NCI-H2081 (cell line): ENCODE measurements around the gene CATSPERD.

Experiments used
- DNase-seq, 2 experiments: peaks; one replicate each; lab custom pipeline; 2025; lab: John Stamatoyannopoulos, UW

CATSPERD gene

GRCh38 chr19:5806133-5806489, 85.7 kb downstream of the CATSPERD start:
- no peak for DNase-seq

DNA sequence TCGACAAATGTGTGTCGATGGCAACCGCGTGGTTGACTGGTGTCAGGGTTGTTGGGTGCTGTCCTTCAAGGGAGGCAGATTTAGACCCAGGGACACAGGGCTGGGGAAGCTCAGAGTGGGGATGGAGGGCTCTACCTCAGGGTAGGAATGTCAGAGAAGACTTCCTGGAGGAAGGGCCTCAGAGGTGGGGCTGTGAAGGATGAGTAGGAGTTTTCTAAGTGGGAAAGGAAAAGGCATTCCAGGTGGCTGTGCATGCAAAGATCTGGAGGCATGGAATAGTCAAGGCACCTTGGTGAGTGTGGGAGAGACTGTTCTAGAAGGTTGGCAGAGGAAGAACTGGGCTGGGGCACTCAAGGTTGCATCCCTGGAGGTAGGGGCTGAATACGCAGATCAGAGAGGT, 86.5 kb downstream of the CATSPERD start:
- no peak for DNase-seq

DNA sequence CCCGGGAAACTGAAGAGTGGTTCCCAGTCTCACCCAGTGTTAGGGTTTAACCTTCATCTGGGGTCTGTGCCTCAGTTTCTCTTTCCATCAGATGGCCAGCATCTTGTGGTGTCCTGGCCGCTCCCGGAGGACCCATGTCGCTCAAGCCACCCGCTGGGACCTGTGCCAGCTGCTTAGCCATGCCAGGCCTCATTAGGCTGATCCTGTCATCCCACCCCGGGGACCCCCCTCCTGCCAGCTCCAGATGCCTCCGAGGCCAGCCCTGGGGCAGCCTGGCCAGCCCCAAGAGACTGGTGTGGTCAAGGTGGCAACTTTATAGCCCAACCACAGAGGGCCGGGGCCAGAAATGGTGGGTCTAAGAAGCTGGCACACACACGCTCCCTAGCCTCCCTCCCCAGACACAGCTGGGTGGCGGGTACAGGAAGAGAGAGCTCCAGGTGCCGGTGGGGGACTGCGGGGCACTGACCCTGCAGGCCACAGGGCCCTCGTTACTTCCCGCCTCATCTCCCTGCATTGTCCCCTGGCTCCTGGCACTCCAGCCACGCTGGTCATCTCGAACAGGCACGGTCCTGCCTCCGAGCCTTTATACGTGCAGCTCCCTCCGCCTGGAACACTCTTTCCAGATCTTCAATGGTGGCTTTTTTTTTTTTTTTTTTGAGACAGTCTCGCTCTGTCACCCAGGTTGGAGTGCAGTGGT, 87.8 kb downstream of the CATSPERD start:
- no peak for DNase-seq

GRCh38 chr19:5809053-5809452, 88.6 kb downstream of the CATSPERD start:
- no peak for DNase-seq

GRCh38 chr19:5809469-5809868, 89.0 kb downstream of the CATSPERD start:
- no peak for DNase-seq

DNA sequence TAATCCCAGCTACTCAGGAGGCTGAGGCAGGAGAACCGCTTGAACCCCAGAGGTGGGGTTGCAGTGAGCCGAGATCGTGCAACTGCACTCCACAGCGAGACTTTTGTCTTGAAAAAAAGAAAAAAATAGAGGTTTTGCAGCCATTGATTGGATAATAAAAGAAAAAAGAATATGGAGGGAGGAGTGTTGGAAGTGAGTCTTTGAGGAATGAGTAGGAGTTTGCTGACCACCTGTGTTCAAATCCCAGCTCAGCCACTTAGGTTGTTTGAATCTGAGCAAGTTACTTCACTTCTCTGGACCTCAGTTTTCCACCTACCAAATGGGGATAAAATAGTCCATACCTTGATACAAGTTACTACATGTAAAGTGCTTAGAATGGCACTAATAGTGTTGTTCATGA, 90.7 kb downstream of the CATSPERD start:
- DNase-seq: no peak

- no peak for DNase-seq
These were observed 93.8 kb downstream of the CATSPERD start for GRCh38 chr19:5814123-5814851.

DNA sequence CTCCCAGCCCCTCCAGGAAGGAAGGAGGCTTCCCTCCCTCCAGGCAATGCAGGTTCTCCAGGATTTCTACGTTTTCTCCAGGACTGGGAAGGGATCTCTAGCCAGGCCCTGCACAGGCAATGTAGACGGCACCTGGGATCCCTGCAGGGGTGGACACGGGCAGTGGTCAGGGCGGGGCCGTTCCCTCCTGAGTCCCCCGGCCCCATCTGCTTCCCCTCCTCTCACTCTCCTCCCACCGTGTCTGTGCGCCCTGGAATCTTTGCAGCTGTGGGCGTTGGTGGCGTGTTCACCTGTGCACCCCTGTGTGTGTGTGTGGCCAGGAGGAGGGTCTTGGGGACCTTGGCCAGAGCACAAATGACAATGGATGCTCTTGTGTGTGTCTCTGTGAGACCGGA, 94.4 kb downstream of the CATSPERD start:
- DNase-seq: no peak

DNA sequence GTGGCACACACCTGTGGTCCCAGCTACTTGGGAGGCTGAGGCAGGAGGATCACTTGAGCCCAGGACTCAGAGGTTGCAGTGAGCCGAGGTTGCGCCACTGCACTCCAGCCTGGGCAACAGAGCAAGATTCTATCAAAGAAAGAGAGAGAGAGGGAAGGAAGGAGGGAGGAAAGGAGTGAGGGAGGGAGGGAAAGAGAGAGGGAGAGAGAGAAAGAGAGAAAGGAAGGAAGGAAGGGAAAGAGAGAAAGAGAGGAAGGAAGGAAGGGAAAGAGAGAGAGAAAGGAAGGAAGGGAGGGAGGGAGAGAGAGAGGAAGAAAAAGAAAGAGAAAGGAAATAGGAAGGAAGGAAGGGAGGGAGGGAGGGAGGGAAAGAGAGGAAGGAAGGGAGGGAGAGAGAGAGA, 96.8 kb downstream of the CATSPERD start:
- no peak for DNase-seq

DNA sequence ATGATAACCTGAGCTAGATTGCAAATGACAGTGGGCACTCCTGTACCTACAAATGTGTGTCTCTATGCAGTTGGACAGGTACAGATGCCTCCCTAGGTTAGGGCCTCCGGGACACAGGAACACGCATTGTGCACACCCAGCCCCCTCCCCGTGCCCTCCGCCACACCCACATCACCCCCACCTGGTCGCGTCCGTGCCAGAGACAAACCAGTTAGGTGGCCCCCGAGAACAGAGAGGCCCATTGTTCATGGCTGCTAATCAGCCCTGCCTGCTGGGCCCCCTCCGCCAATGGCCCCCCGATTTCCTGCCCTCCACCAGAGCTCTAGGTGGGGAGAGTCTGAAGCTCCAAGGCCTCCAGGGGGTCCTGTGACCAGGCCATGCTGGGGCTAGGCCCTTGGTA, 98.2 kb downstream of the CATSPERD start:
- no peak for DNase-seq

GRCh38 chr19:5820785-5821184, 100.3 kb downstream of the CATSPERD start:
- no peak for DNase-seq

GRCh38 chr19:5821521-5822180, 101.2 kb downstream of the CATSPERD start:
- DNase-seq: no peak

GRCh38 chr19:5822181-5822844, 101.9 kb downstream of the CATSPERD start:
- peak in 1 of 2 experiments; percentile 24 for DNase-seq

GRCh38 chr19:5823579-5824281, 103.3 kb downstream of the CATSPERD start:
- DNase-seq: no peak

- DNase-seq: no peak
These were observed 104.3 kb downstream of the CATSPERD start for GRCh38 chr19:5824751-5825150.

DNA sequence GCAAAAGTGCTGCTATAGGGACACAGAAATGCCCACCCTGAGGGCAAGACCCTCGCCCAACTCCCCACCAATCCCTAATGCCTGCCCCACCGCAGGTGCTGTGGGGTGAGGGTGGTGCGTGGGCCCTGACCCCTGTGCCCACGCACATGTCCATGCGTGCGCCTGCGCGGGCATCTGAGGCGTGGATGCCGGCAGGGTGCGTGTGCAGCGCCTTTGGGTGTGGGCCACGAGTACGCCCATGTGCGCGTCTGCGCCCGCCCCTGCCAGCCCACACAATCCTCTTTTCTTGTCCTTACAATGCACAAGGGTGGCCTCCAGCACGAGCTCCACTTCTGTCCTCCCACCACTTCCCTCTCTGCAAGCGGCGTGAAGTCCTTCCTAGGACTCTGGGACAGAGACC, 104.7 kb downstream of the CATSPERD start:
- DNase-seq: no peak

DNA sequence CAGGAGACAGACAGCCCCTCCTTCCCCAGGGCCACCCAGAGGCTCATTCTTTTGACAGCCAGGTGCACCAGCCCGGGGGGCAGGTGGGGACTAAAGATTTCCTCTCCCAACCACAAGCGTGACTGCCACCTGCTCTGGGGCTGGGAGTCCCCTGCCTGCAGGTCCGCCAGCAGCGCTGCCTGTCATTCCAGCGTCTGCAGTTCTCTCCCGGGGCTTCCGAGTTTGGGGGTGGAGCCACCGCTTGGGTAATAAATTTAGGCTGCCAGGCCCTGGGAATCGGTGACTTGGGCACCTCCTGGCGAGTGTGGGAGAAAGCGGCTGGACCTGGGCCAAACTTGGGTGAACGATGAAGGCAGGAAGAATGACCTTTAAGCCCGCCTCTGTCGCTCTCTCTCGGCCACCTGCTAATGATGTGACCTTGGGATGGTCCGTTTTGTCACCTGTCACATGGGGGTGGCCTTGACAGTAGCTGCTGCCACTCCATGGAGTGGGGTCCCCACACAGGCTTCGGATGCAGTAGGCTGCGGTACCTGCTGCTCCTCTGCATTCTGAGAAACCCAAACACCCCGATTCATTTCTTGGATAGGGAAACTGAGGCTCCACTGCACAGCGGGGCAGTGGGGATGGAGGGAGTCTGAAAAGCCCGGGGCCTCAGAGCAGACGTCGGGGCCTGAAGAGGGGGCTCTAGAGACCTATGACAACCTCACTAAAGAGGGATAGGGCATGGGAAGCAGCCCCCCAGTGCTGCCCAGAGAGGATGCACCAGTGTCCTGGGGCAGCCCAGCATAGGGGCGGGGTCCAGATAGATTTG, 106.3 kb downstream of the CATSPERD start:
- DNase-seq: peak; percentile 83 to 94

GRCh38 chr19:5827342-5827890, 107.0 kb downstream of the CATSPERD start:
- no peak for DNase-seq

DNA sequence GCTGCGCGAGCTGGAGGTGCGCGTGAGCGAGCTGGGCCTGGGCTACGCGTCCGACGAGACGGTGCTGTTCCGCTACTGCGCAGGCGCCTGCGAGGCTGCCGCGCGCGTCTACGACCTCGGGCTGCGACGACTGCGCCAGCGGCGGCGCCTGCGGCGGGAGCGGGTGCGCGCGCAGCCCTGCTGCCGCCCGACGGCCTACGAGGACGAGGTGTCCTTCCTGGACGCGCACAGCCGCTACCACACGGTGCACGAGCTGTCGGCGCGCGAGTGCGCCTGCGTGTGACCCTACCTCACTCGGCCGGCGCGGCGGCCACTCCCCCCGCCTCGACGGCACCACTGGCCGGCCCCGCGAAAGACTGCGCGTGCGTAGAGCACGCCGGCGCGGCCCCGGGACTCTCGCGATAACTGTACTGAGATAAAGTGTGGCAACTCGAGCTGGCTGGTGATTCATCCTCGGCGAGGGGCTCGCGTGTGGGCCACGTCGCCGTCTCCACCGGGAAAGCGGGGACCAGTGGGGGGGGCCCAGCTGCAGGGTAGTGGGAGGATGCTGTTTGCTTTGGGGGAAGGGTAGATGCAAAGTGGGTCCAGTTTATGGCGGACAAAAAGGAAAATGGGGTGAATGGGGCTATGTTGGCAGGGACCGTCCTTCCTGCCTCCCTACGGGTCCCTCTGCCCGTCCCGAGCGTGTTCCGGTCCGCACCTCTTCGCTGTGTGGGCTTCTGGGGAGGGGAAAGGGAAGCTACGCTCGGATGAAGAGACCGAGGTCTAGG, 107.6 kb downstream of the CATSPERD start:
- DNase-seq: peak; percentile 94 to 97
